Sigmoid colon (tissue), 4 donors: Measurements from ENCODE around the gene IFT80.

Experiments used
- EP300 ChIP-seq, 4 donors: sonication (generic); formaldehyde crosslinking; IDR thresholded peaks; one replicate each; pipeline ENCODE4 v1.6.1; 2017; ENCODE audit warnings: antibody characterized with exemption in 4 of 4
- POLR2A ChIP-seq, 2 donors: fragments of 450-650 bp; IDR thresholded peaks; one replicate each; pipeline ENCODE4 v1.6.1; 2016; ENCODE audit warnings: antibody characterized with exemption in 2 of 2, mild to moderate bottlenecking in 2 of 2, moderate library complexity in 2 of 2
- POLR2AphosphoS5 ChIP-seq, 4 donors: sonication (generic); formaldehyde crosslinking; IDR thresholded peaks; one replicate each; pipeline ENCODE4 v1.6.1; 2017; ENCODE audit warnings: antibody characterized with exemption in 4 of 4

- TF ChIP-seq EP300 (IDR thresholded peaks at IDR 0.05) (no peak), POLR2A (IDR thresholded peaks at IDR 0.05) (no peak), POLR2AphosphoS5 (IDR thresholded peaks at IDR 0.05) (no peak)
Observed at GRCh38 chr3:160393346-160394008, 5.5 kb downstream of the IFT80 start.
